GM21528 (cell line): ENCODE data around the gene MRPS27.
"Not testable (repeated sequence)": the region's sequence is repeated elsewhere in the genome, so short reads cannot be mapped to it uniquely, and the experiment has no call there.

Experiments used
- ATAC-seq: cut with Tn5 transposase; IDR thresholded peaks from one replicate; pipeline ENCODE4 v1.9.1; 2021; ENCODE audit warnings: mild to moderate bottlenecking, moderate library complexity; ENCODE audit not compliant: unreplicated experiment, low FRiP score

The MRPS27 gene

GRCh38 chr5:72326306-72326649, 6.2 kb upstream of the MRPS27 start:
- no peak for ATAC-seq

GRCh38 chr5:72325566-72326305, 5.7 kb upstream of the MRPS27 start:
- ATAC-seq, result no peak

- ATAC-seq, result no peak
These were observed 4.3 kb upstream of the MRPS27 start for GRCh38 chr5:72324189-72324825.

- ATAC-seq, result peak; percentile 16
These were observed 535 bp downstream of the MRPS27 start for GRCh38 chr5:72319435-72319975.

GRCh38 chr5:72314571-72315172, 5.4 kb downstream of the MRPS27 start:
- no peak for ATAC-seq

GRCh38 chr5:72313141-72313540, 6.9 kb downstream of the MRPS27 start:
- no peak for ATAC-seq

- no peak for ATAC-seq
These were observed 11.2 kb downstream of the MRPS27 start for GRCh38 chr5:72308853-72309191.

GRCh38 chr5:72307968-72308852, 11.8 kb downstream of the MRPS27 start:
- ATAC-seq, result peak; percentile 92

- no peak for ATAC-seq
These were observed 12.5 kb downstream of the MRPS27 start for GRCh38 chr5:72307573-72307967.

- no peak for ATAC-seq
These were observed 14.6 kb downstream of the MRPS27 start for GRCh38 chr5:72305194-72306142.

GRCh38 chr5:72302171-72302570, 17.9 kb downstream of the MRPS27 start:
- no peak for ATAC-seq

GRCh38 chr5:72301557-72301956, 18.5 kb downstream of the MRPS27 start:
- ATAC-seq, result peak; percentile 64

- ATAC-seq, result no peak
These were observed 19.3 kb downstream of the MRPS27 start for GRCh38 chr5:72300590-72301339.

GRCh38 chr5:72298711-72299110, 21.3 kb downstream of the MRPS27 start:
- ATAC-seq, result no peak

- ATAC-seq, result not testable (repeated sequence)
These were observed 21.9 kb downstream of the MRPS27 start for GRCh38 chr5:72298136-72298535.

GRCh38 chr5:72296256-72296655, 23.8 kb downstream of the MRPS27 start:
- ATAC-seq, result no peak

- ATAC-seq, result no peak
These were observed 24.5 kb downstream of the MRPS27 start for GRCh38 chr5:72295539-72295938.

- no peak for ATAC-seq
These were observed 25.6 kb downstream of the MRPS27 start for GRCh38 chr5:72294473-72294872.

GRCh38 chr5:72293495-72294055, 26.5 kb downstream of the MRPS27 start:
- ATAC-seq, result no peak
